GM12891 (cell line): ENCODE measurements around the gene NGEF.

Experiments
- DNase-seq: peaks from one replicate; pipeline ENCODE4 v3.0.0; 2011; ENCODE audit warnings: low spot score; ENCODE audit not compliant: insufficient read length
- FAIRE-seq: peaks from 2 replicates; lab custom pipeline; 2011; peaks lifted over from hg19 to GRCh38; lab: Jason Lieb, UNC
- PAX5 ChIP-seq: IDR thresholded peaks from 2 replicates; pipeline ENCODE4 v1.6.1; 2011; ENCODE audit warnings: low read length, moderate library complexity, mild to moderate bottlenecking; ENCODE audit not compliant: insufficient read depth, severe bottlenecking
- POLR2A ChIP-seq: IDR thresholded peaks from 2 replicates; pipeline ENCODE4 v1.6.1; 2011; ENCODE audit warnings: low read depth, low read length, control low read depth
- POLR2AphosphoS5 ChIP-seq: IDR thresholded peaks from 2 replicates; pipeline ENCODE4 v1.6.1; 2011; ENCODE audit warnings: low read depth, low read length, control low read depth
- POU2F2 ChIP-seq: IDR thresholded peaks from 2 replicates; pipeline ENCODE4 v1.6.1; 2011; ENCODE audit warnings: low read depth, mild to moderate bottlenecking, control low read depth, low read length, moderate library complexity
- SPI1 ChIP-seq: IDR thresholded peaks from 2 replicates; pipeline ENCODE4 v1.6.1; 2011; ENCODE audit warnings: low read depth, low read length, control low read depth
- TAF1 ChIP-seq: IDR thresholded peaks from 2 replicates; pipeline ENCODE4 v1.6.1; 2011; ENCODE audit warnings: low read depth, low read length, control low read depth

The NGEF gene

GRCh38 chr2:232870018-232870765 lies 142.9 kb downstream of the NGEF start, which contains the start of gene SNORC:
SNORC (plus strand) TSS chr2:232870264; CDS start chr2:232870342, 78 bp downstream.
- DNase-seq = no peak
- FAIRE-seq = no peak
- no peak for TF ChIP-seq POLR2AphosphoS5
- no peak for TF ChIP-seq POLR2A
- TF ChIP-seq TAF1 = no peak
- TF ChIP-seq POU2F2 = no peak
- no peak for TF ChIP-seq SPI1
- no peak for TF ChIP-seq PAX5

GRCh38 chr2:232869138-232870017 lies 143.7 kb downstream of the NGEF start:
- DNase-seq = no peak
- TF ChIP-seq TAF1 = no peak
- no peak for TF ChIP-seq PAX5
- TF ChIP-seq SPI1 = no peak
- TF ChIP-seq POLR2AphosphoS5 = no peak
- TF ChIP-seq POLR2A = no peak
- no peak for TF ChIP-seq POU2F2
- no peak for FAIRE-seq

DNA sequence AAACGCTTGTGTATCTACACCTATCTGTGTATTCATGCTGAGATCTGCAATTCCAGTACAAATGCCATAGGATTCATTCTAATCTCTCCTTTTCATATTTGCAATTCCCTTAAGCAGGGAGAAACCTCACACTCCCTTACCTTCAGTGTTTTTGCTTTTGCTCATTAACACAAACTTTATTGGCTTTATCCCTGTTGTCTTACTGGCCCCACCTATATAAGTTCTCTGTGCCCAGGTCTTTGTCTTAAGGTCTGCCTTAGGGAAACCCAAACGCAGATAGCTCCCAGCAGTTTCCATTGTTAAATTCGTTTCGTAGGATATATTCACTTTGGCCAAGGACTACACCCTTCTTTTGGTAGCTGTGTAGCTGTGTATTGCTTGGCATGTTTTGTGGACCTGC lies 147.0 kb downstream of the NGEF start:
- no peak for DNase-seq
- FAIRE-seq = no peak
- TF ChIP-seq SPI1 (no peak), POU2F2 (no peak), TAF1 (no peak), POLR2AphosphoS5 (no peak), POLR2A (no peak), PAX5 (no peak)

DNA sequence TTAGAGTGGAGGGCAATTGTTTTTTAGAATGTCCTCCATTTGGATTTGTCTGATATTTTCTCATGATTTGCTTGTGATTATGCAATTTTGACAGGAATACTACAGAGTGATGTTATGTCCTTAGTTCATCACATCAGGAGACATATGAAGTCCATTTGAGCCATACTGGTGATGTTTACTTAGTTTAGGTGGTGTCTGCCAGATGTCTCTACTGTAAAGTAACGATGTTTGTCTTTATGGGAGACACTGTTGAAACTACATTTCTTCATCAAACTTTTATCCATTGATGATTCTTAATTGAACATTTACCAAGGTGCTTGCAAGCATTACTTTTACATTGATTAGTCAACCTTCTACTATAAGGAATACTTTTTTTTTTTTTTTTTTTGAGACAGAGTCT lies 147.9 kb downstream of the NGEF start:
- DNase-seq = no peak
- TF ChIP-seq POLR2AphosphoS5 (no peak), POU2F2 (no peak), PAX5 (no peak), TAF1 (no peak), POLR2A (no peak)
- no peak for FAIRE-seq

GRCh38 chr2:232863996-232864395 lies 149.1 kb downstream of the NGEF start:
- DNase-seq = no peak

DNA sequence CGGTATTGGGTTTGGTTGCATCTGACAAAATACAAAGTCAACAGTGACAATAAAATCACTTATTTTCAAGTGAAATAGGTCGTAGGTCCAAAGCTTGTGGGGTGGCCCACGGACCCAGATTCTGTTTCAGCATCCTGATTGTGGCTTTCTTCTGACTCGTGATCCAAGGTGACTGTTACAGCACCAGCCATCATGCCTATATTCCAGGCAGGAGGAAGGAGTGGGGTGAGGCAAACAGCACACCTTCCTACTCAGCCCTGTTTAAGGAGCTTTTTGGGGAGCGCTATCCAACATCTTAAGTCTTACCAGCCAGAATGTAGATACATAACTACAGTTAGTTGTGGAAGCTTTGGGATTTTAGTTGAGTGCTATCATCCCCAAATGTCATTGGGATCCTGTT lies 151.7 kb downstream of the NGEF start:
- DNase-seq = no peak
- no peak for FAIRE-seq
- TF ChIP-seq POU2F2 (no peak), SPI1 (no peak), TAF1 (no peak), PAX5 (no peak), POLR2AphosphoS5 (no peak), POLR2A (no peak)

More at GRCh38 chr2:232863996-232864395, 149.1 kb downstream of the NGEF start:
- no peak for TF ChIP-seq TAF1
- no peak for TF ChIP-seq POLR2A
- no peak for TF ChIP-seq POU2F2
- no peak for TF ChIP-seq SPI1
- no peak for TF ChIP-seq PAX5
- no peak for FAIRE-seq

DNA sequence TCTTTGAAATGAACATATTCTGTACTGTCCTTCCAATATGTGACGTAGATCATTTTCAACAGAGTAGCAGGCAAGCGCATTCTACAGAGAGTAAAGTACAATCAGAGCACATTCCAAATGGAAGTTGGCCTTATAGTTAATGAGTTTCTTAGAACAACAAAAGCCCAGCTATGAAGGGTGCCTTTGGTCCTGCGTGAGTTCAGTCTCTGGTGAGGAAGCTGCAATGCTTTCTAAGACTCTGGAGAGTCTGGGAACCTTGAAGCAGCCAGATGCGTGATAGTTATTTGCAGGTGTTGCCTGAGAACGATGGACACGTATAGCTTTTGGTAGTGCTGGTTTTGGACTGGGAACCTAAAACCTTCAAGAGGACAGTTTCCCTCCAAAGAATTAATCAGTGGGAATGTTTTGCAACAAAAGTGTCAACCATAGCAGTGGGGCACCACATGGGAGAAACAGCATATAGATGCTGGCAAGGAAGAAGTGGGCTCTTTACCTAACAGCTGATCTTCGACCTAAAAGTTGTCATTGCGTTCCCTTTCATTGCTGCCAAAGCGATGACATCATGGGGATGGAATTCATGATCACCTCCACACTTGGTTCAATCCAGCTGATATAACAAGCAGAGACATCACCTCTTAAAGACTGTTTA lies 152.3 kb downstream of the NGEF start:
- DNase-seq (no peak), FAIRE-seq (no peak)

GRCh38 chr2:232859385-232859916 lies 153.6 kb downstream of the NGEF start:
- FAIRE-seq (no peak), DNase-seq (no peak)
- no peak for TF ChIP-seq POLR2A
- no peak for TF ChIP-seq SPI1
- no peak for TF ChIP-seq PAX5
- no peak for TF ChIP-seq POLR2AphosphoS5

More for the DNA sequence above, 152.3 kb downstream of the NGEF start:
- TF ChIP-seq POLR2A = no peak
- no peak for TF ChIP-seq PAX5
- no peak for TF ChIP-seq POLR2AphosphoS5
- no peak for TF ChIP-seq TAF1
- no peak for TF ChIP-seq POU2F2
- no peak for TF ChIP-seq SPI1

- DNase-seq = no peak
- no peak for TF ChIP-seq POU2F2
- TF ChIP-seq POLR2AphosphoS5 = no peak
- TF ChIP-seq POLR2A = no peak
- no peak for TF ChIP-seq SPI1
- no peak for TF ChIP-seq PAX5
- TF ChIP-seq TAF1 = no peak
- FAIRE-seq = no peak
Measured at GRCh38 chr2:232857158-232857563, 155.9 kb downstream of the NGEF start.
